HG03354 (cell line): Measurements from ENCODE around the gene CCDC51.
"Not testable (repeated sequence)": the region's sequence is repeated elsewhere in the genome, so short reads cannot be mapped to it uniquely, and the experiment has no call there.

Experiments
- ATAC-seq: cut with Tn5 transposase; IDR thresholded peaks from one replicate; pipeline ENCODE4 v1.9.1; 2021; ENCODE audit warnings: mild to moderate bottlenecking; ENCODE audit not compliant: unreplicated experiment, poor library complexity, severe bottlenecking

CCDC51 gene, protein sequence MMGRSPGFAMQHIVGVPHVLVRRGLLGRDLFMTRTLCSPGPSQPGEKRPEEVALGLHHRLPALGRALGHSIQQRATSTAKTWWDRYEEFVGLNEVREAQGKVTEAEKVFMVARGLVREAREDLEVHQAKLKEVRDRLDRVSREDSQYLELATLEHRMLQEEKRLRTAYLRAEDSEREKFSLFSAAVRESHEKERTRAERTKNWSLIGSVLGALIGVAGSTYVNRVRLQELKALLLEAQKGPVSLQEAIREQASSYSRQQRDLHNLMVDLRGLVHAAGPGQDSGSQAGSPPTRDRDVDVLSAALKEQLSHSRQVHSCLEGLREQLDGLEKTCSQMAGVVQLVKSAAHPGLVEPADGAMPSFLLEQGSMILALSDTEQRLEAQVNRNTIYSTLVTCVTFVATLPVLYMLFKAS

GRCh38 chr3:48439820-48440589 is at the start of gene CCDC51, which contains the start of gene TMA7:
CCDC51 (minus strand) TSS chr3:48440119; CDS start chr3:48435128, 4,991 bp downstream.
TMA7 (plus strand) TSS chr3:48440257; CDS start chr3:48440297, 40 bp downstream.
- peak; percentile 96 for ATAC-seq

- ATAC-seq: no peak
These were observed 47.0 kb upstream of the CCDC51 start for GRCh38 chr3:48486952-48487351.

DNA sequence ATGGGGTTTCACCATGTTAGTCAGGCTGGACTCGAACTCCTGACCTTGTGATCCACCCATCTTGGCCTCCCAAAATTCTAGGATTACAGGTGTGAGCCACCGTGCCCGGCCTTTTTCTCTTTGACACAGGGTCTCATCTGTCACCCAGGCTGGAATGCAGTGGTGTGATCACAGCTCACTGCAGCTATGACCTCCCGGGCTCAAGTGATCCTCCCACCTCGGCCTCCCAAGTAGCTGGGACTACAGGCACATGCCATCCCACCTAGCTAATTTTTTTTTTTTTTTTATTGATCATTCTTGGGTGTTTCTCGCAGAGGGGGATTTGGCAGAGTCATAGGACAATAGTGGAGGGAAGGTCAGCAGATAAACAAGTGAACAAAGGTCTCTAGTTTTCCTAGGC is 42.9 kb upstream of the CCDC51 start:
- ATAC-seq: not testable (repeated sequence)

DNA sequence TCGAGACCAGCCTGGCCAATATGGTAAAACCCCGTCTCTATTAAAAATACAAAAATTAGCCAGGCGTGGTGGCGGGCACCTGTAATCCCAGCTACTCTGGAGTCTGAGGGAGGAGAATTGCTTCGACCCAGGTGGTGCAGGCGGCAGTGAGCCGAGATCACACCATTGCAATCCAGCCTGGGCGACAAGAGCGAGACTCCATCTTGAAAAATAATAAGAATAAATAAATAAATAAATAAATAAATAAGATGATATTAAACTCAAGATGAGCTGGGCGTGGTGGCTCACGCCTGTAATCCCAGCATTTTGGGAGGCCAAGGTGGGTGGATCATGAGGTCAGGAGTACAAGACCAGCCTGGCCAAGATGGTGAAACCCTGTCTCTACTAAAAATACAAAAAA is 41.0 kb upstream of the CCDC51 start:
- not testable (repeated sequence) for ATAC-seq

DNA sequence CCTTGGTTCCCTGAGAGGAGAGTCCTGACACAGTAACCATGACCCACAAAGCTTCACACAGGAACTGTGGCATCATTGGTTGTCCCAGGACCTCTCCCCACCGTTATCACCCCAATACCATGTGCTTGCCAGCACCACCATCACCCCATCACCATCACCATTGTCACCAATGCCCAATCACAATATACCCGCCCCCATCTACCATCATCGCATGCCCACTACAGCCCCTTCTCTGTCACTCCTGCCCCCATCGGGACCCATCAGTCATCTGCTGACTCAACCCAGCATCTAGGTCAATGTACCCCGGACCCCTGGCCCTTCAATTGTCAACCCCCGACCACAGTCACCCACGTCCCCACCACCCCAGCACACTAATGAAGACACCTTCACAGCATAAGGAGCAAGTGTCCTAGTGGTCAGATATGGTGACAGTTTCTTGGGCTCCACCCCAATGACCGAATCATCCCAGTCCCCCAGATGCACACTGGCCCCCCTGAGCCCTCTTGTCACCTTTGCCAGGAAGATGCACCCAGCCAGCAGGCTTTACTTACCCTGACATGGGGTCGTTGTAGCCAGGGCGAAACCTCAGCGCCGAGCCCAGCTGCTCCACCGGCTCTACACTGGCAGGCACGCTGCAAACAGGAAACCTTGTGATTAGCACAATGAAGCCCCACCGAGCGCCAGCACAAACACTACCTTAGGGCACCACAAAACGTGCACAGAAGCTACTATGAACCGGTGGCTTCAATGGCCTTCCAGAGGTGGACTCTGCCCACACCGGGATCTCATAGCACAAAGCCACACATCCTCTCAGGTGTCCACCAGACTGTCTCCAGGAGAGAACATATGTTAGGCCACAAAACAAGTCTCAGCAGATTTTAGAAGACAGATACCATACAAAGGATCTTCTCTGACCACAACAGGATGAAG is 39.0 kb upstream of the CCDC51 start:
- peak; percentile 58 for ATAC-seq

DNA sequence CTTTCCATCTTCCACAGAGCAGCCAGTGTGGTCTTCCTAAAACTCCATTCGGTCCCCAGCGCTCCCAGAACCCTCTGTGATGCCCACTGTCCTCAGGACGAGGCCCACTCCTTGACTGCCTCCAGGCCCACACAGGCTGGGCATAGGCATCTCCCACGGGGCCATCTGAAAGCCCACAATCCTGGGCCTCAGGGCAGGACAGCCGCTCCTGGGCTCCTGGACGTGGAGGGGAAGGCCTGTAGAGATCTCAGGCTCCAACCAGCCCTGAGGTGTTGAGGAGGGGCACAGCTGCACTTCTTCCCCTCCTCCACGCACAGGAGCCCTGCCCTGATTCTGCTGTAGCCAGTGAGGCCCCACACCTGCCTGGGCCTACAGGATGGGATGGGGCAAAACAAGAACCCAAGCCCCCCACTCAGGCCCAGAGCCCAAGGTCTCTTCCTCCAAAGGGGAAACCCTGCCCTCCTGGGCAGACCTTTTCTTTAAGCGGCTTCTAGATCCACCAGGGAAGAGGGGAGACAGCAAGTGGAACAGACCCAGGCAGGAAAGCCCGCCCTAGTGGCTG is 38.1 kb upstream of the CCDC51 start:
- ATAC-seq: no peak

- ATAC-seq: no peak
These were observed 36.6 kb upstream of the CCDC51 start for GRCh38 chr3:48476426-48477053.

- no peak for ATAC-seq
These were observed 35.3 kb upstream of the CCDC51 start for GRCh38 chr3:48475188-48475587.

DNA sequence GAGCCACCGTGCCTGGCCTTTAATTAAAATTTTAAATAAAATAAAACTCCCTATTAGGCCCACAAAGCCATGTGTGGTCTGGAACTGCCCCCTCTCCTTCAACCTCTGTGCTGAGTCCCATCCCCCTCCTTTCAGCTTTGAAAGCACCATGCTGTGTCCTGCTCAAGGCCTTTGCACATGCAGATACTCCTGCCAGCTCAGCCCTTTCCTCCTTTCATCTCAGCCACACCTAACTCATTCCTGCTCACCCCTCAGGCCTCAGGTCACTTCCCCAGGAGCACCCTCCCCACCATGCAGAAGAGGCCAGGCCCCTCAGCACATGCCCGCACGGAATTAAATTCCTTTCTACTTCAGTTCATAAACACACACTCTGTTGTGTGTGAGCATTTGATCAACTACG is 34.7 kb upstream of the CCDC51 start:
- ATAC-seq: no peak

DNA sequence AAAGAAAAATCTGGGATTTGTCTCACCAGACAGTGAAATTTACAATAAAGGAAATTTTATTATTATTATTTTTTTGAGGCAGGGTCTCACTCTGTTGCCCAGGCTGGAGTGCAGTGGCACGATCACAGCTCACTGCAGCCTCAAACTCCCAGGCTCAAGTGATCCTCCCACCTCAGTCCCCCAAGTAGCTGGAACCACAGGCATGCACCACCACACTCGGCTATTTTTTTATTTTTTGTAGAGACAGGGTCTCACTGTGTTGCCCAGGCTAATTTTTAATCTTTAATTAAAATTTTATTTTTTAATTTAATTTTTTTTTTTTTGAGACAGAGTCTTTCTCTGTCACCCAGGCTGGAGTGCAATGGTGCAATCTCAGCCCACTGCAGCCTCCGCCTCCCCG is 34.1 kb upstream of the CCDC51 start:
- ATAC-seq: not testable (repeated sequence)

DNA sequence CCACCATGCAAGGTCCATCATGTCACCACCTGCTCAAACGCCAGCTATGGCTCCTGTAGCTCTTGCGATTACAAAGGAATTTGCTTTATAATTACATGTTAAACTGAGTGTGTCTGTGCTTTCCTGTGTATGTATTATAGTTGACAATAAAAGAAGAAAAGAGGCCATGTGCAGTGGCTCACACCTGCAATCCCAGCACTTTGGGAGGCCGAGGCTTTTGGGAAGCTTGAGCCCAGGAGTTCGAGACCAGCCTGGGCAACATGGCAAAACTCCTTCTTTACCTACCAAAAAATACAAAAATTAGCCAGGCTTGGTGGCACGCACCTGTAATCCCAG is 33.7 kb upstream of the CCDC51 start:
- no peak for ATAC-seq

DNA sequence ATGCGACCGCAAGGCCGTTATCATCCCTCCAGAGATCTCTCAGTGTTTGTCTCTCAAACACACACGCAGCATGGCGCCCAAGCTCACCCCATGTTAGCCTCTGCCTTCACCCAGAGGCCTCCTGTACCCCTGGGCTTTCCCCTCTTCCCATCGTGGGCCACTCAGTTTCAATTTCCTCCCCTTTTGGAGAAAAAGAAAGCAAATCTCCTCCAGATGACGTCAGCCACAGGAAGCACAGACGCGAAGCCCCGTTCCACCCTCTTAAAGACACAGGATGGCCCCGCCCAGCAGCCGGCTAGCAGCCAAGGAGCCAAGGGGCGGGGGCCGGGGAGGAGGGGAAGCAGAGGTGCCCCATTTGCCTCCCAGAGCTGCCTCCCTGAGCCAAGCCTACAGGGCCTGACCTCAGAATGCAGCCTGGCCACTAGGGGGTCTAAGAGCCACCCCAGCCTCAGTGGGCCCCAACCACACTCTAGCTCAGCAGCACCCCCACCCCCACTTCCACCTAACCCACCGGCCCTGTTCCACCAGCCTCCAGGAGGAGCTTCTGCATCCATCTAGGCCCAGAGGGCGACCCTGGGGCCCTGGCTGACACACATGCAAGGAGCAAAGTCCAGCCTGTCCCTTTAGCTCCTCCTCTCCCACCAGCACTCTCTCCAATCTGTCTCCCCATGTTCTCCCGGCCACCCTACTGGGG is 33.2 kb upstream of the CCDC51 start:
- peak; percentile 89 for ATAC-seq

GRCh38 chr3:48472673-48472922 is 32.7 kb upstream of the CCDC51 start:
- ATAC-seq: no peak

GRCh38 chr3:48470286-48470685 is 30.4 kb upstream of the CCDC51 start:
- ATAC-seq: no peak

GRCh38 chr3:48469046-48469915 is 29.4 kb upstream of the CCDC51 start:
- no peak for ATAC-seq

DNA sequence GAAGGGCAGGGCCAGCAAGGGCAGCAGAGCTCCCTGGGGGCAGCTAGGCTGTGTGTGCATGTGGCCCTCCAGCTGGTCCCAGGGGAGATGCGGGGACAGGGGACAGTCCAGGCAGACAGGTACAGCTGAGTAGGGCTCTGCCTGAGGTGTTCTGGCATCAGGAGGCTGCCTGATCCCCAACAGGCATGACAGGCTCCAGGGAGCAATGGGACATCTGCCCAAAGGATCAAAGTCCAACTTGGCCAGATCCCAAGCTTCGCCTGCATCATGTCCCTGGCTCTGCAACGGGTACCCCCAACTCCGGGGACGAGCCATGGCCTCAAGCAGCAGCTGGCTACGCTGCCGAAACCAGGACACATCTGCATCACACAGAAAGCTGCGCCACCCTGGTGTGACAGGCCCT is 28.4 kb upstream of the CCDC51 start:
- no peak for ATAC-seq

DNA sequence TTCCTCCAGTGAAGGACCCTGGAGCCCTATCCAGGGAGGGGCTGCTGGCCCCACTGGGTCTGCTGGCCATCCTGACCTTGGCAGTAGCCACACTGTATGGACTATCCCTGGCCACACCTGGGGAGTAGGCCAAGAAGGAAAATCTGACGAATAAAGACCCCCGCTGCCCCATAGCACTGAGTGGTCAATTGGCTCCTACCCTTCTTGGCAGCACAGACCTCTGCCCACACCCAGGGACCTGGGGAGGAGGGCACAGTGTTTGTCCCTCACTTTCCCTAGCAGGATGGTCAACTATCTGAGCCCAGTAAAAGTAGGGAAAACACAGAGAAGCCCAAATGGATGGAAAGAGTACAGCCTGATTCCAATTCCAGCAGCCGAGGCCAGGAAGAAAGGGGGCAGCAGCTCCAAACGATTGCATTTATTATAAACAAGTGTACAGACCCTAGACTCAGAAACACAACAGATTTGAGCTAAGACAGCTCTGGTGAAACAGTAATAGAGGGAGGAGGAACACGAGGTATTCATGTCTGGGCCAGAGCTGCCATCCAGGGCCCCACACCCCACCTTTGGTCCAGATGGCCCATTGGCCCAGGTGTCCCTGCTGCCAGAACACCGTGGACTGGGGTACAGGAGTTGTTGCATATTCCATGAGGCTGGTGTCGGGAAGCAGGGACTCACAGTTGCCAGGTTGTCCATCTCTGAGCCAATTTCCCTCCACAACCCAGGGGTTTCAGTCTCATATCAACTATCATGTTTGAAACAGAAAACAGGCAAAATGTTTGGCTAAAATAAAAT is 27.8 kb upstream of the CCDC51 start:
- no peak for ATAC-seq
